MCF 10A (cell line): ENCODE measurements around the gene LHCGR. TPM values are rescaled to one million over a fixed set of nuclear protein-coding genes. Genes with fewer than 3 reads are reported as not detected.

Experiments used
- BruUV-seq: library from RNA; stranded (reverse); fragments of 400-500 nt; replicated peaks from 2 replicates; lab custom pipeline; 2021; lab: Mats Ljungman, UMichigan
- CTCF ChIA-PET: fragments of 300-600 bp; sonication (Branson Sonifier 250); formaldehyde crosslinking; extraction: SDS; loops from one replicate; lab custom pipeline; 2021; ENCODE audit warnings: antibody characterized with exemption, inconsistent platforms; lab: Yijun Ruan, JAX
- POLR2A ChIA-PET: fragments of 300-600, 350-650 bp; sonication (Branson Sonifier 250); formaldehyde crosslinking; extraction: SDS; loops from one replicate; lab custom pipeline; 2020; ENCODE audit warnings: antibody characterized with exemption, inconsistent platforms; lab: Yijun Ruan, JAX
- DNase-seq: peaks from one replicate; pipeline ENCODE4 v3.0.0-alpha.2; 2018; ENCODE audit not compliant: unreplicated experiment
- H3K27ac Mint-ChIP-seq: one replicate; pipeline ENCODE4 v1.8.0; 2022; ENCODE audit warnings: mild to moderate bottlenecking, low read depth, mixed read lengths; ENCODE audit not compliant: unreplicated experiment
- H3K27me3 Mint-ChIP-seq: one replicate; pipeline ENCODE4 v1.8.0; 2022; ENCODE audit warnings: mixed read lengths; ENCODE audit not compliant: insufficient read depth, unreplicated experiment
- H3K36me3 Mint-ChIP-seq: one replicate; pipeline ENCODE4 v1.8.0; 2022; ENCODE audit warnings: mild to moderate bottlenecking, moderate library complexity, mixed read lengths; ENCODE audit not compliant: insufficient read depth, unreplicated experiment
- H3K4me1 Mint-ChIP-seq: one replicate; pipeline ENCODE4 v1.8.0; 2022; ENCODE audit warnings: mixed read lengths; ENCODE audit not compliant: insufficient read depth, unreplicated experiment
- H3K4me3 Mint-ChIP-seq: one replicate; pipeline ENCODE4 v1.8.0; 2022; ENCODE audit warnings: mild to moderate bottlenecking, moderate library complexity, mixed read lengths; ENCODE audit not compliant: unreplicated experiment
- H3K9me3 Mint-ChIP-seq: one replicate; pipeline ENCODE4 v1.8.0; 2022; ENCODE audit warnings: mixed read lengths; ENCODE audit not compliant: unreplicated experiment
- CTCF ChIP-seq: fragments of 200-600 bp; IDR thresholded peaks from one replicate; pipeline ENCODE4 v1.8.0; 2022; ENCODE audit warnings: antibody characterized with exemption, mild to moderate bottlenecking; ENCODE audit not compliant: unreplicated experiment
- intact Hi-C: fragments of 100-400 bp; cut with micrococcal nuclease; formaldehyde crosslinking; loops from 2 replicates; pipeline ENCODE4 v1.14.1; 2022
- total RNA-seq: library from RNA; stranded (reverse); gene quantifications from 2 replicates; pipeline ENCODE4 v1.2.3, GENCODE V29; 2022

The LHCGR gene
- total RNA-seq, 1 experiment from 2014 or later, result not detected

GRCh38 chr2:48728840-48729239 is 26.7 kb downstream of the LHCGR start:
- no peak for TF ChIP-seq CTCF
- H3K27me3 Mint-ChIP-seq, result no peaks in the 10 kb centered on the region
- intact Hi-C loops, result no loop called here
- ChIA-PET CTCF (interaction anchor here (1.5 to 2.1 kb wide), 2 partner anchors 9 to 13 kb away, joined by 3 to 7 read pairs; no protein-coding TSS in a partner anchor), POLR2A (interaction anchor here (1.0 to 1.4 kb wide), 2 partner anchors 9 to 10 kb away, joined by 3 read pairs; no protein-coding TSS in a partner anchor)
- H3K9me3 Mint-ChIP-seq, result no peaks in the 10 kb centered on the region
- no peaks in the 10 kb centered on the region for H3K36me3 Mint-ChIP-seq
- H3K4me3 Mint-ChIP-seq, result no peak overlapping the region
- no peak overlapping the region for H3K27ac Mint-ChIP-seq
- BruUV-seq, result no TSS peak
- DNase-seq, result no peak
- no peaks in the 10 kb centered on the region for H3K4me1 Mint-ChIP-seq

GRCh38 chr2:48728295-48728694 is 27.2 kb downstream of the LHCGR start:
- no peak for TF ChIP-seq CTCF
- POLR2A ChIA-PET, result interaction anchor here (0.6 to 1.4 kb wide), 3 partner anchors 9 to 873 kb away, joined by 3 read pairs; no protein-coding TSS in a partner anchor
- Mint-ChIP-seq H3K27ac (no peak overlapping the region), H3K9me3 (no peaks in the 10 kb centered on the region), H3K27me3 (no peaks in the 10 kb centered on the region), H3K36me3 (no peaks in the 10 kb centered on the region), H3K4me1 (peaks cover 1% of the 10 kb centered on the region), H3K4me3 (no peak overlapping the region)
- no peak for DNase-seq
- intact Hi-C loops, result no loop called here
- no TSS peak for BruUV-seq
- CTCF ChIA-PET, result interaction anchor here (1.5 to 2.1 kb wide), 2 partner anchors 9 to 13 kb away, joined by 3 to 7 read pairs; no protein-coding TSS in a partner anchor

GRCh38 chr2:48727560-48727959 is 28.0 kb downstream of the LHCGR start:
- peaks cover 8% of the 10 kb centered on the region for H3K4me1 Mint-ChIP-seq
- DNase-seq, result no peak
- H3K27ac Mint-ChIP-seq, result no peak overlapping the region
- ChIA-PET POLR2A (interaction anchor here (1.0 to 1.4 kb wide), 2 partner anchors 8 to 11 kb away, joined by 3 read pairs; no protein-coding TSS in a partner anchor), CTCF (interaction anchor here (2.1 kb wide), 1 partner anchor 12 kb away, joined by 7 read pairs; no protein-coding TSS in a partner anchor)
- intact Hi-C loops, result no loop called here
- no TSS peak for BruUV-seq
- no peak overlapping the region for H3K4me3 Mint-ChIP-seq
- no peak for TF ChIP-seq CTCF
- no peaks in the 10 kb centered on the region for H3K27me3 Mint-ChIP-seq
- no peaks in the 10 kb centered on the region for H3K9me3 Mint-ChIP-seq
- H3K36me3 Mint-ChIP-seq, result no peaks in the 10 kb centered on the region

- BruUV-seq, result no TSS peak
- no peak for DNase-seq
- no peak overlapping the region for H3K27ac Mint-ChIP-seq
- ChIA-PET POLR2A (no interaction called here), CTCF (interaction anchor here (0.7 kb wide), 1 partner anchor 77 kb away, joined by 3 read pairs; no protein-coding TSS in a partner anchor)
- peaks cover 6% of the 10 kb centered on the region for H3K36me3 Mint-ChIP-seq
- no peak overlapping the region for H3K4me3 Mint-ChIP-seq
- TF ChIP-seq CTCF, result no peak
- H3K9me3 Mint-ChIP-seq, result no peaks in the 10 kb centered on the region
- intact Hi-C loops, result no loop called here
- H3K27me3 Mint-ChIP-seq, result no peaks in the 10 kb centered on the region
- H3K4me1 Mint-ChIP-seq, result peaks cover 16% of the 10 kb centered on the region
These were observed 29.6 kb downstream of the LHCGR start for GRCh38 chr2:48725696-48726494.
